GM19395 (cell line): ENCODE measurements around the gene PLEKHG1.
A peak's percentile ranks its signal among the peaks of the same experiment; 100 is the strongest.

Source experiments
- ATAC-seq: cut with Tn5 transposase; IDR thresholded peaks from one replicate; pipeline ENCODE4 v1.9.1; 2021; ENCODE audit warnings: mild to moderate bottlenecking, moderate library complexity; ENCODE audit not compliant: unreplicated experiment

Gene PLEKHG1

DNA sequence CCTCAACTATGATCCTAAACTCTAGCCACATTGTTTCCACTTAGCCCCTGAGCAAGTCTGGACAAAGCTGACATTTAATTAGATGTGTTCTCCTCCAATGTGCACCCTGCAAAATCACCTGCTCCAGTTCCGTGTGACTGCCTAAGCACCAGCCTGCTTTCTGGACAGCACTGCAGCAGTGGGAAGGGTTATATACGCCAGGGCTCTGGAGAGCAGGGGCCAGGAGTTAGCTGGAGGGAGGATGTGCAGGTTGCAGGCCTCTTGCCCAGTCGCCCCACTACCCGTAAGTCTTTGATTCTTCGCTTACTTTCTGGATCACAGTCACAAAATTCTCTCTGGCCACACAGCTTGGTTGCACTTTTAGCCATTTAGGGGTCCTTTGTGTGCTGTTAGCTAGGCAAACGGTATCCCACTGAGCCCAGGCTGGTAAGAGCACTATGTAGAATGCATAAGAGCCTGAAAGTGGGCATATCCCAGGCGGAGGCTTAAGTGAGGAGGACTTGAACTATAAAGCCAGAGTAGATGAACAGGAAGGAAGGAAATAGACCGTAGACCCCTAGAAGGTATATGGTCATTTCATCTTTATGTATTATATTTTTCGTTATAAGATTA lies 10.7 kb upstream of the PLEKHG1 start:
- no peak for ATAC-seq

DNA sequence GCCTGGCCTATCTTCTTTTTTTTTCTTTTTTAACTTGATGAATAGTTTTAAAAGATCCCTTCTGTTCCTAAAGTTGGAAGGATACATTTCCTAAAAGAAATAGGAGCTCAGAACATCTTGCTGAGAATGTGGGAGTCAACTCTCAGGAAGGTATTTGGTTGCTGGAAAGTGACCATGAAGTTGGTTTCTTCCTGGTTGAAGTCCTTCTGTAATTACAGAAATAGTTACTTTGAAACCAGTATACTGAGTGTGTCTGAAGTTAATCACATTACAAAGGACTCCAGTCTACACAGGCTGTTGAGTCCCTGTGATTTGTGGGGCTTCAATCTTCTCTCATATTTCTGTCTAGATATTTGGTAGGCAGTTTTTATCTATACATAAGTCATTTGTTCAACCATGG lies 9.8 kb upstream of the PLEKHG1 start:
- no peak for ATAC-seq

DNA sequence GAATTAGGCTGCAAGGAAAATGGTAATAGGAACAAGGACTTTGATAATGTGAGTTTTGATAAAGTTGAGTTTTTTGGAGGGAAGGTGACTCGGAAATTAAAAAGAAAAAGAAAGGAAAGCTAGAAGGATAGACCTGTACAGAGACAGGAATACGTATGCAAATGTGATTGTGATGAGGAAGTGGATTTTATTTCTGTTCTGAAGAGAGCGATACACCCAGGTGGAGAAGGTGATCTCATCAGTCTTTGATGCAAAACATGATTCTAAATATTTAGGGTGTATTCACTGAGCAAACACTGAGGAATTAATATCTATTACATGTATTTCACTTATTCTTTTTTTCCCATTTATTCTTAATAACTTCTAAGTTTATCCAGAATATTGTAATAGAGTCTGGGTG lies 9.2 kb upstream of the PLEKHG1 start:
- no peak for ATAC-seq

DNA sequence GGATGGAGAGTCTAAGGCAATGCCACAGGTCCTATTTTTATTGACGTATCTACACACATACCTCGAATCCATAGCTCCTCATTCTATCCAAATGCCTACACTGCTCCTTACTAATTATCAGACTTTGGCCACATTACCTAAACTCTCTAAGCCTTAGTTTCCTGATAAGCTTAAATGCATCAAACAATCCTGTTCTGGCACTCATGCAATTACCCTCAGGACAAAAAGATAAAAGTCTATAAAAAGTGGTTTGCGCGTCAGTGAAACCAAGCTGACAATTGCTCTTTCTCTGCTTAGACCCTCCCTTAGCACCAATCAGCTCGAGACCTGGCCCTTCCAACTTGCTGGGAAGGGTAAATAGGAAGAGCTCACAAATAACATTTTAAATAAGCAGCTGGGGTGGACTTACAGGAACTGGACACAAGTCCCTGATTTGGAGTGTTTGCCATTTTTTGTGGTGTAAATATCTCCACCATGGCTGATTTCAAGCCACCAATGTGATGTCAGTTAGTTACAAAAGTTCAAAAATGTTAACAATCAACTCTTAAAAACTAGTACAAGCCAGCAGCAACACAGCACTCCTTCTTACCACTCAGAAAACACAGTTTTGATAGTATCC lies 7.2 kb upstream of the PLEKHG1 start:
- ATAC-seq, result no peak

DNA sequence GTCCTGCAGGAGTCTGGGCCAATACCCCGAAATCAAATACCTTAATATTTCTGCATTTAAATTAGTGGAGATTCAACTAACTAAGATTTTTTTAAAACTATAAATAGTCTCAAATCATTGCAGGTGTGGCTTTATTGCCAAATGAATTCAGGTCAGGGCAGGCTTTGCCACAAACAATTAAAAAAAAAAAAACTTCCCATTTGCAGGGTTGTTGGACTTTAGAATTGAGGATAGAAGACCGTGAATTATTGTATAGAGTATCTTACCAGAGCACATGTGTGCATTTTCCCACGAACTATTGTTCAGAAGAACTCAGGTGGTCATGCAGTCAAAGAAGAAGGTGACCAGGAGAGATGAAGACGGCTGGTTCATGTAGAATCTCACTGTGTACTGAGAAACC lies 6.6 kb upstream of the PLEKHG1 start:
- ATAC-seq, result no peak

DNA sequence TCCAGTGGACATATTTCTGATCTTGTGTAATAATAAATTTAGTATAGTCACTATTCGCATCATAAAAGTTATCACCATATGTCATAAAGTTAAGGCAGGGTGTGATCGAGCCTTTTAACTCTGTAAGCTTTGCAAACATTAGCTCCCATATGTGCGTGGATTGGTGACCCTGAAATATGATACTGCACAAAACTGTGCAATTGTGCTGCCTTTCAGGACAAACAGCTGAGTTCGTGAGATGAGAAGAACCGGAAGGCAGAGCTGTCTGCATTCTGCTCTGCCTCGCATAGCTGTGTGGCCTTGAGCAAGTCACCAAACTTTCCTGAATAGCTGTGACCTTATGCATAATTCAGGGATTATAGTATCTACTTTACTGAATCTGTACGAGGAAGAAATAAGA lies 3.2 kb upstream of the PLEKHG1 start:
- ATAC-seq, result no peak

DNA sequence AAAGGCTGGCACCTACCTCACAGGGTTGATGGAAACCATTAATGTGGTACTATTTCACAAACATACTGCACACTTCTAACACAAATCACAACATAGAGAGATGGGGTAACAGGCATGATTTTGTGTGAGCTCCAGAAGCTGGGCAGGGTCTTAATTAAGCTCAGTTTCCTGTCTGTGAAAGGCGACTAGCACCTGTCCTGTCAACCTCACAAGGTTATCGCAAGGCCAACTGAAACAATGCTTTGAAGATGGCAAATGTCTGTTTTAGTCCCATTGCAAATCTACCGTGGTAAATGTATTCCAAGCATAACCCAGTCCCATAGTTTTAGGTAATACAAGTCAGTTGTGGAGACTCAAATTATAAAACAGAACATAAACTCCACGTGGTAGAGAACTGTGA lies 1.3 kb upstream of the PLEKHG1 start:
- ATAC-seq, result no peak

DNA sequence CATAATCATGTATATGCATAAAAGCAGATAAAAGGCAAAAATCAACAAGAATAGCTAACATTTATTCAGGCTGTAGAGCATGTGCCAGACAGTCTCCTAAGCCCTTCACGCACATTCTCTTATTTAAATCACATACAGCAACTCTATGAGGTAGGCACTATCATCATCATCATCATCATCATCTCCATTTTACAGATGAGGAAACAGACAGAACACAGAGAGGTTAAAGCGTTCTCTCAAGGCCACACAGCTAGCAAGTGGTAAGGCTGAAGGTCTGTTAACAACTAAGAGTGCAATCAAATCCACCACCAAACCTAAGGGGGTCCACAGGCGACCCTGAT lies 857 bp upstream of the PLEKHG1 start:
- ATAC-seq, result no peak

DNA sequence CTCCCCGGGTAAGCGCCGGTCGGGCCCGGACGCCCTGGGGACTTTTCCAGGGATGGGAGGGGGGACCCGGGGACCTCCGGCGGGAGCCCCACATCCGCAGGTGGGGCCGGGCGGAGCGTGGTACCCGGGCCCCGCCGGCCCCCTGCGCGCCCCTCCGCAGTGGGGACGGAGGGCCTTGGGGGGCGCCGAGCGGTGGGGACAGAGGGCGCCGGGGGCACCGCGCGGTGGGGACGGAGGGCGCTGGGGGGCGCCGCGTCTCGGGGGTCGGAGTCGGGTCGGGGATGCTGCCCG lies 270 bp downstream of the PLEKHG1 start:
- peak; percentile 37 for ATAC-seq

DNA sequence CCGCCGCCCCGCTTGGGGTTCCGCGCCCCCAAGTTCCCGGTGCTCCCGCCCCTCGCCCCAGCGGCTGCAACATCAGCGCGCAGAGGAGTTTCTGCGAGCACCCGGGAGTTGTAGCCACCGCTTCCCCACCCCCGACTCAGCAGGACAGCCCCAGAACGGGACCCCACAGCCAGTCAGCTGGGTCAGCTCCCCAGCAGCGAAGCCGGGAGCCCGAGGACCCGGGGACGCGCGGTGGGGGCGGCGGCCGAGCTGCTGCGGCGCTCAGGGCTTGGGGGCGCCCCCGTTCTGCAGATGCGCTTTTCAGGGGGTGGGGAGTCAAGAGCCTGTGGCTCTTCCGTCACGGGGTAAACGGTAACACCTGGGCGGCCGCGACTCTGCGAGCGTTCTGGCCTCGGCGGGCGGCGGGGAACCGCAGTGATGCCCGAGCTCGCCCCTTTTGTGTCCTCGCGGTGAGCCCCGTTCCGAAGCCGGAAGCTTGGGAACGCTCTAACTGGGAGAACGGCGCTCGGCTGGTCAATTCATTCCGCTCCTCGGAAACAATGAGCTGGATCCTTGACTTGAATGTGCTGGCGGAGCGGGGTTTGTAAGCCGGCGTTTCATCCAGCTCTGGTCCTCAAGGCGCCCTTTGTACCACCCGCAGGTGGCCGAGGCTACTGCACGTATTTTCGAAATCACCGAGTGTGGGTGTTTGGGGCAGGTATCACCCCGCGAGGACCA lies 774 bp downstream of the PLEKHG1 start:
- ATAC-seq, result peak; percentile 73

DNA sequence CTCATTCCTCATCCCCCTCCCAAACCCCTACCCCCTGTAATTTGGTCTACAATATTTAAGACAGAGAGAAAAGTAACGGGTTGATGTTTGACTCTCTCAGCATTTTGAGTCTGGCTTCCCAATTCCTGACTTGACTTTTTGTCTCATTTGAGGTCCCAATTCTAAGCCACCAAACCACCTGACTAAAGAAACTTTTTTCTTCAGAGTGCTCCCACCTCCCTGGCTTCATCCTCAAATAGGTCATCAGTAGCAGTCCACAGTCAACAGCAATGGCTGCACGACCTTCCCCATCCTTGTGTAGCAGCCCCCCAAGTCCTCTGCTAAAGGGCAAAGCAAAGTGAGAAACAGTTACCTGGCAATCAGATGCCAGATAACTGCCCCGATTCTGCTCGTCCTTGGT lies 1.8 kb downstream of the PLEKHG1 start:
- no peak for ATAC-seq

DNA sequence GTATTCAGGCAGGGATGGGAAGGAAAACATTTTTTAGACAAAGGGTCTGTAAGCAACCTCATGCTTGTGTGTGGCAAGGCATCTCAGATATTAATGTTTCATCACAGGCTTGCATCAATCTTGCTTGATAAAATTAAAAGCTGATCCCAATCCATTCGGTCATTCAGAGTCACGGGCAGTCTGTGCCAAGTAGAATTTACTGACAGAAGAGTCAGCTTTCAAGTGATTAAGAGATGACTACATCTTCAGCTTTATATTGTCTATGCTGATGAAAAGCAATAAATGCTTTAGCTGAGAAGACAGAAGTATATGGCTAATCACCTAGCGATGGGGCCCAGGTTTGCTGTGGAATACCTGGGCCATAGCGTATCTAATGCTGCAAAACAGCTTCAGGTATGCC lies 3.5 kb downstream of the PLEKHG1 start:
- no peak for ATAC-seq

DNA sequence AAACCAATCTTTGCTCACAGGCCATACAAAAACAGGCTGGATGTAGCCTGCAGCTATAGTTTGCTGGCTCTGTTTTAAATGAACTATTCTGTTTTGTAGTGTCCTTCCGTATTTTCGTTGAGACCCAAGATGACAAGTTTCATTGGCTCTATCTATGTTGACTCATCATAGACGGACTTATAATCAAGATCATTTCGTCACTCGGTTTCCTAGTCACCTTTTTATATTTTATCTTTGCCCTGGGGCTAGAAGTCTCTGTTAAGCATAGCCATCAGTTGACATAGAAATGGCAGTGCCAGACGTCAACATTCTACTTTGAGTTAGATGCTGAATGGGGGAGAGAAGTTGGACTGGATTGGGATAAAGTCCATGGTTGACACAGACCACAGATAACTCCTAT lies 4.8 kb downstream of the PLEKHG1 start:
- no peak for ATAC-seq

DNA sequence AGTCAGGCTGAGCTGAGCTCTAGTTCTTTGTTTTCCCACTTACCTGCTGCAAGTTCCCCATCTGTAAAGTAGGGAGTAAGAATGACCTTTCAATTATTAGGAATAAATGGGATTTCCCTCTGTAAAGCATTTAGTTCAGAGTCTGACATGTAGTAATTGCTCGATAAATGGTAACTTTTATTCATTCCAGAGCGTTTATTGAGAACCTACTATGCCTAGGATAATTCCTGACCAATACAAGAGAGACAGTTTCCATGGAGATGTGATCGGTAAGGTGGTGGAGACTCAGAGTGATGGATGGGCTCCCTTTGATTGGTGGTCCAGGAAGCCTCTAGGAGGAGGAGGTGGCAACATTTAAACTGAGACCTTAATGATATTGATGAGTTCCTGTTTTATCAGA lies 5.6 kb downstream of the PLEKHG1 start:
- ATAC-seq, result no peak

DNA sequence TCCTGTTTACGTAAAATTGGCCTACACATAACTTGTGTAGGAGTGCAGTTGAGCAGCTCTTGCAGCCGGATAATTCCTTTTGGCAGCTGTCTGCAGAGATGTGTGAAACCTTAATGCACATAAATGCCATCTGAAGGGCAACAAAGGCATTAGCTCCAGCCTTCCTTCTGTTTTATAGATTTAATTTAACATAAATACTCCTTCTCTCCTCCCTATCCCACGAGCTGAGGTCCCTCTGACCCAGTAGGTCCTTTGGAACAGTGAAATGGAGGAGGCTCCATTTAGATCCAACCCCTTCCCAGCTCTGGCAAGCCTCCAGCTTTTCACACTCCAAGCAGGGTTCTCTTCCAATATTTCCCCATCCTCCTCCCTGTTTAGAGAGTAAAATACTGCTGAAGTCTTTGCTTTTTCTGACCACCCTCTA lies 6.5 kb downstream of the PLEKHG1 start:
- no peak for ATAC-seq

DNA sequence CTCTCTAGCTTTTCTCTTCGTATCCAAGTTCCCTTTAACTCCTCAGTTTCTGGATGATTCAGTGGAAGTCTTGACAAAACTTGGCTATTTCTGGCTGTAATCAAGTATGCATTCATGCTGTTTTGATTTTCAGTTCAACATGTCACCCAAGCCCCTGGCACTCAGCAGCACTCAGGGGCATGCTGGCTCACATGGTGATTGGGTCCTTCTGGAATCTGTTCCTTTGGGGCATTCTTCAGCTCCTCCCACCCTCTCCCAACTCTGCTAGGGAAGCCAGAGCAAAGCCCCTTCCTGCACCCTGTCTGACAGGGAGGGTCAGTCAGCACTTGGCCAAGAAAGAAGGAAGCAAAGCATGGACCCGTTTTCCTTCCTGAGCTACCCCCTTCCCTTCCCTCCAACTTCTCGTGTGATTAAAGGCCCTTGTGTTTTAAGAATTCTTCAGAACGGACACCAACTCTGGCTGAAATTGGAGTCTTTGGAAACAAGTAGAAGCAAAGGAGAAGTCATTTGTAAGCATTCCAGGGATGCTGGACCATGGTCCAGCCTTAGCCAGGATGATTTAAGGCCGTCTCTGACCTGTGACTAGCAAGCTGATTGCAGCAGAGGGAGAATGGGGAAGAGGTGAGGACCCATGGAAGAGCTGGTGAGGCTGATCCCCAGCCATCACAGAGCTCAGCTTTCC lies 7.1 kb downstream of the PLEKHG1 start:
- no peak for ATAC-seq

DNA sequence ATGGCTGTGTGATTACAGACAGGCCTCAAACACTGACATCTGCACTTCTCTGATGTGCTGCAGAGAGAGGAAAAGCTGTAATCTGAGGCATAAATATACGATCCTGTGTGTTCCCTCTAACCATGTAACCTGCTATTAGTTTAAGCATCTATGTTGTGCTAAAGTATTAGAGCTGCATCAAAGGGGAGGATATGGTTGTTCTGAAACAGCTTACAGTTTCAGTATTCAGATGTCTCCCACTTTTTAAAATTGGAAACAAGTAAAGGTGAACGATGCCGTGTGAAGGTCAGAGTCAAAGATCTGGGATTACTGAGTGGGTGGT lies 7.6 kb downstream of the PLEKHG1 start:
- no peak for ATAC-seq

DNA sequence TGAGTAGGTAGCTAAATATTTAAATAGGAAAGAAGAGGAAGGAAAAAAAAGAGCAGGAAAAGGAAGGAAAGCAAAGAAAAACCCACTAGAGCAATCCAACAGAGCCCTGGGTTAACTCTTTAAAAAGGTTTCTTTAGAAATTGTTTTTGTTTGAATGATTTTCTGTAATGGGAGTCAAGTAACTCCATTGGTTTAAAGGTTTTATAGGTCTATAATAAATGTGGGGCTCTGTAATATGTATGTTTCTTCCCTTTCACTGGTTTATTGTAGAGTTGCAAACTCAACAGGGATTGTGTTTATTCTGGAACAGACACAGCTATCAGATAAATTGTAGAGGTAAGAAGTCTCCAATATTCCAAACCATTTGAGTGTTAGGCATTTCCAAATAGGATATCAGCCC lies 10.9 kb downstream of the PLEKHG1 start:
- ATAC-seq, result no peak

DNA sequence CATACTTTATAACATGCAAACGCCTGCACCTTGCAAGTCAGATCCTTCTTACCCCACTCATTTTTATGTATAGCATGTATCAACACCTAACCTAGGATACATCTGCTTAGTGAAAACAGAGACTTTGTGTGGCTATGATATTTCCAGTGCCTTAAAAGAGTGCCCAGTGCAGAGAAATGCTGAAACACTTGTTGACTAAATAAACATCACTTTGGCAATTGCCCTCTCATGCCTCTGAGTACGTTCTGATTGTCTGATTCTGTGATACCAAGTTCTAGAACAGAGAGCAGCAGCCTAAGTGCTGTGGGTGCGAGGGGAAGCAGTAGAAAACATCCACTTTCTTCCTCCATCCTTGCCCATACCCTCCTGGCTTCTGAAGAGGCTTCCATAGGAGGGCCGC lies 13.6 kb downstream of the PLEKHG1 start:
- ATAC-seq, result no peak

DNA sequence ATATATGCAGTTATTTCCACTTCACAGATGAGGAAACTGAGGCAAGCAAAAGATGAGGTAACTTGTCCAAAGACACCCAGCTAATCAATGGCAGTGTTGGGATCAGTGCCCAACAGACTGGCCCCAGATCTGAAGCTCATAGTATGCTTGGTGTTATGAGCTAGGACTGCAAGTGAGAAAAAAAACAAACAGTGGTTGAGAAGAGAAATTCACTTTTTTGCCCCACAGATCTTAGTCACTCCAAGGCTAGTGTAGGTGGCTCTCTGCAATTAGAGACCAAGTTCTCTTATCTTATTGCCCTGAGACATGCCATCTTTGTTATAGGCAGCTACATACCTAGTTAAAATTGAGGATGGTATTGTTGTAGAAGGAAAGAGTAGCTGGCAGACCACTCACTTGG lies 16.3 kb downstream of the PLEKHG1 start:
- ATAC-seq, result no peak

DNA sequence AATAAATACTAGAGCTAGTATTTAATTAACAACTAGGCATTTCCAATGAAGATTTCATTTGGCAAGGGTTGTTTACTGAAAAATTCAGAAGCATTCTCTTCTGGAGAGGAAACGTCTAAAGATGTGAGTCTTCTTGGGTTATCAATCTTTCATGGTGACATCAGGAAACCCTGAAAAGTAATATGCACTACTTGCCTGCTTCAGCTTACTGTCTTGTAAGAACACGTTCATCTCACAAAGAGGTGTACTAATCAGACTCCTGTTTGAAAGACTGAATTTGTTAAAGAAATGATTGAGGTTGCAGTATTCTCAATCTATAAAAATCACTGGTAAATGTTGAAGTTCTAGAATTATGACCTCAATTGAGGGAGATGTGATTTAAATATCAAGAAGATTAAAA lies 16.9 kb downstream of the PLEKHG1 start:
- no peak for ATAC-seq

DNA sequence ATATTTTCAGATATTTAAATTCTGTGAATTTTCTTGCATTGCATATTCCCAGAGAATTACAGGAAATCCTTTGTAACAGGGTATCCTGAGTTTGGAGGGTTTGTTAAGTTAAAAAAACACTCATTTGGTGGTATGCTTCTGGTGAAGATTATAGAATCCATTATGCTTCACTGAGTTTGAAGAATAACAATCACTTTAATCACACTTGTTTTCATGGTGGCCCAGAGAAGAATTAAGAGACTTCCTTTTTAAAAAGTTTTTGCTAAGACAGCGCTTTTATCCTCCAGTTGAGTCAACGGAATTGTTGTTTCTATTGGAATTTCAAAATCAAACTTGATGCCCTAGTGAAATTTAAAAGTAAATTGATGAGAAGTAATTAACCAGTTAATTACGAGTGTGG lies 17.4 kb downstream of the PLEKHG1 start:
- ATAC-seq, result no peak
